HG02884 (cell line): Measurements from ENCODE around the gene NTSR2.

Source experiments
- ATAC-seq: cut with Tn5 transposase; IDR thresholded peaks from one replicate; pipeline ENCODE4 v1.9.1; 2021; ENCODE audit warnings: mild to moderate bottlenecking, moderate library complexity; ENCODE audit not compliant: unreplicated experiment

The NTSR2 gene

DNA sequence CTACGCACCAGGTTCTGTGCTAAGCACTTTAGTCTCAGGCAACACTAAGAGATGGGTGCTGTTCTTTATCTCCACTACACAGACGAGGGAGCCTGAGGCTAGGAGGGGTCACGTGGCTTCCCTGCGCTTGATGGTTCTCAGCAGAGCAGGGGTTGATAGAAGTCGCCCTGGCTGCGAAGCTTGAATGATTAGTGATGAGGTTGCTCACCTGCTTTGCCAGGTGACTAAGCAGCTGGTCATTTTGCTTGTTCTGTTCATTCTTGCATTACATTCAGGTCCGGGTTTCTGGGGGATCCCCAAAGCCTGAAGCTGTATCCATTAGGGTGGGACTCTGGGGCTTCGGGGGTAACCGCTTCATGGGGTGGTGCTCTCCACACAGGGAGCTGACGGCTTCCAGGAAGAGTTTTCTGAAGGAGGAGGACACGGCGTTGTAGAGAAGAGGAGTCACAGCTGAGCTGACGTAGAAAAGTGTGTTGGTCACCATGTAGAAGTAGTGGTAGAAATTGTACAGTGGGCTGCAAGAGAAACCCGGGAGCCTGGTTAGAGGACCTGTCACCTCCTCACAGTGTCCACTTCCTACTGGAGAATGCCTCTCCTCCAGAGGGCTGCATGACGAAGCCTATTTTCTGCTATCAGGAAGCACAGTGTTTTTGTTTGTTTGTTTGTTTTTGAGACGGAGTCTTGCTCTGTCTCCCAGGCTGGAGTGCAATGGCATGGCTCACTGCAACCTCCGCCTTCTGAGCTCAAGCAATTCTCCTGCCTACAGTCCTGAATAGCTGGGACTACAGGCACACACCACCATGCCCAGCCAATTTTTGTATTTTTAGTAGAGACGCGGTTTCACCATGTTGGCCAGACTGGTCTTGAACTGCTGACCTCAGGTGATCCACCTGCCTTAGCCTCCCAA is 11.5 kb downstream of the NTSR2 start:
- ATAC-seq, result no peak

DNA sequence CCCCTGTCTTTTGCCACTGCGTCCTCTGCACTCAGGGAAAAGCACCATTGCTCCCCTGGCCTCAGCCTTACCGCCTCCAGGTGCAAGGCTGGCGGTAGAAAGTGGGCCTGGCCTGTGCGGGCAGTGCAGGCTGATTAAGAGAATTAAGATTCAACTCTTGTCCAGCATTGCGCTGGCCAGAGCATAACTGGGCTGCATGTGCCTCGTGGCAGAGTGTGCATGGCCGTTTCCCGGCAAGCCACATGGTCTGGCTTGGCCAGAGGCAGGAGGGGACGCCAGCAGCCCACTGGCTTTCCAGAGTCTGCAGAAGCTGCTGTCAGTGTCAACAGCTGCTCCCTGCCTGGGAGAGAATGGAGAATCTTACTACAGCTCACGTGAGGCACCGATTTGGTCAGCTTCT is 12.3 kb downstream of the NTSR2 start:
- no peak for ATAC-seq

DNA sequence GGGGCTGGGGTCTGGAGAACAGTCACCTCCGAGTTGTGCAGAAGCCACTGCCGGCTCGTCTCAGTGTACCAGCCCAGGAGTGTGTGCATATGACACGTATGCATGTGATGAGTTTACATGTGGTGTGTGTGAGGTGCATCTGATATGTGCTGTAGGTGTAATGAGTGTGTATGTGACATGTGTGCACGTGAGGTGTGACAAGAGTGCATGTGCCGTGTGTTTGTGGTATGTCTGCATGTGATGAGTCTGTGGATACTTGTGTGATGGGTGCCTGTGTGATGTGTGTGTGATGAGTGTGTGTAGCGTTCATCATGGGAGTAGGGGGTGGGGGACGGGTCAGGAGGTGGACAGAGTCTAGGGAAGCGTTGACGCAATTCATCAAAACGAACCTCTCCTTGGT is 12.8 kb downstream of the NTSR2 start:
- no peak for ATAC-seq

DNA sequence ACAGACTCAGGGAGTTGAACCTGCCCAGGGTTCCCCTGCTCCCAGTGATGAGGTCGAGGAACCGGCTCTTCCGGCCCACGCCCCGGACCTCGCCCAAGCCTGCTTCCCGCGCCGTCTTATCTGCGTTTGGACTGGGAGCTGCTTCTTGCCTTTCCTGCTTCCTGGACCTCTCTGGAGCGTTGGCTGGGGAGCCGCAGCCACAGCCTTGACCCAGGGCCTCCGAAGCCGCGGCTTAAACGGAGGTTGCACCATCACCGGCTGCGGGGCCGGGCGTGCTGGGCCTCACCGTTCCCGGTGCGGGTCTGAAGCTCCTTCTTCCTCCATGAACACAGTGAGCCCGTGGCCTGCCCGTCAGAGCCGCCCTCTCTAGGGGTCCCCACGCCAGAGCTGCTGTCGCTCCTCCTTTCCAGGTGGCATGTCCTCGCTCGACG is 13.3 kb downstream of the NTSR2 start:
- no peak for ATAC-seq

DNA sequence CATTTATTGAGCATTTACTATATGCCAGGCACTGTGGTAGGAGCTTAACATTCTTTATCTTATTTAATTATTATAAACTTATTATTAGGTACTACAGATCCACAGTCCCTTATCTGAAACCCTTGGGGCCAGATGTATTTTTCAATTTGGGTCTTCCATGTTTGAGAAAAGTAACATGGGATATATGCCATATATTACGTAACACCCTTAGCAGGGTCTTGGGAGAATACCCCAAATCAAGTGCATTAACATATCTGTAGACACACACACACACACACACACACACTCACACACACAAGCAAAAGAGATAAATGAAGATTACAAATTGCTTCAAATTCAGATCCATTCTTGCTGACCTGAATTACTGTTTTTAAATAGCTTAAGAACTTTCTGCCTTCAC is 13.7 kb downstream of the NTSR2 start:
- ATAC-seq, result no peak

DNA sequence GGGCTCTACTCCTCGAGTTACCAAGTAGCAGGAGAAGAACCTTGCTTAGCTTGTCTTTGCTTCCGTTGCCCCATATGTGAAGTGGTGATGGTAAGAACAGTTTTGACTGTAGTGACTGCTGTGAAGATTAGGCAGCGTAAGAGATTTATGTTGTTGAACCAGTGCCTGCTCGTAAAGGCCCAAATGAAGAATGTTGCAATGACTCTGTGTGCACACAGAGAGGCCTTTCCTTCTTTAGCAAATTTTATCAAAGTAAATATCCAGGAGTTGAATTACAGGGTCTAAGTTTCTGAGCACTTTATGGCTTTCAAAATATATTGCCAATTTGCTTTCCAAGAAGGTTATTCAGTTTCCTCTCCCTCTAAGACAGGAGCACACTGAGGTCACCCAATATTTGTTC is 14.5 kb downstream of the NTSR2 start:
- ATAC-seq, result no peak

DNA sequence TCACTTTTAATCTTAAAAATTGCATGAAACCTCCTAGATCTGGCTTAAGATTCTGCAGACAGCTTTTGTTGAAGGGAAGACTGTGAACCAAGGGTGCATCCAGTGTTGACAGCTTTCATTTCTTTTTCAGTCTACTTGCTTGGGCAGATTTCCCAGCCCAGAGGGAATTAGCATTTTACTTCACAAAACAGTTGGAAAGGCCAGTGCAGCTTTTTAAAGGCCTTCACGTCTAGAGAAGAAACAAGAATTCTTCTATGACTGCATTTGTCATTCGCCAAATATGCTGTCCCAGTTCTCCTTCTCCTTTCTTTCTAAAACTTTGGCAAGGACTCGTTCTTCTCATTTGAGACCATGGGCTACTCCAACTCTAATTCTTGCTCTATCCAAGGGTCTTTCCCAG is 17.4 kb downstream of the NTSR2 start:
- ATAC-seq, result no peak

DNA sequence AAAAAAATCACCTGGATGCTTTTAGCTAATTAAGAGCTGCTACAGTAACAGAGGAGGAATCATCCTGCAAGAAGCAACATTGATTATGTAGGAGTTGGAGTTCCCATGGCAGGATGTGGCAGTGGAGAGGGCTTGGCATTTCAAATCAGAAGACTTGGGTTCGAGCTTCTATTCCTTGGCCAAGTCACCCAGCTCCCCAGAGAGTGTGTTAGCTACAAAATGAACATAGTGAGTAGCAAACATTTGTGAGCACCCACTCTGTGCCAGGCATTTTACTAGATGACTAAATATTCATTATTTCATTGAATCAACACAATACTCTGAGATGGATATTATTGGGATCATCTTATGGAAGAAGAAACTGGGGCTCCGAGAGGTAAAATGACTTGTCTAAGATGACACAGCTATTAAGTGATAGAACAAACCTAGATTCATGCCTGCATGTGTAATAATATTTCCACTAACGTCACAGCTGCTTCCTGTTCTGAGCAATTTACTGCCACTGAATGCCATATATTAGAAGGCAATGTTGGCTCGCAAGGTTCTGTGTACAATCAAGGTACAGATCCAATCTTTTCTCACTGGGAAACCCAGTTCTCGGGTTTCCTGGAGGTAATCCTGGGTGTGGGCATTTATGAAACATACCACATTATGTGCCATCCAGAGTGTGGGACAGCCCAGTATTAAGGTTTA is 18.0 kb downstream of the NTSR2 start:
- no peak for ATAC-seq

DNA sequence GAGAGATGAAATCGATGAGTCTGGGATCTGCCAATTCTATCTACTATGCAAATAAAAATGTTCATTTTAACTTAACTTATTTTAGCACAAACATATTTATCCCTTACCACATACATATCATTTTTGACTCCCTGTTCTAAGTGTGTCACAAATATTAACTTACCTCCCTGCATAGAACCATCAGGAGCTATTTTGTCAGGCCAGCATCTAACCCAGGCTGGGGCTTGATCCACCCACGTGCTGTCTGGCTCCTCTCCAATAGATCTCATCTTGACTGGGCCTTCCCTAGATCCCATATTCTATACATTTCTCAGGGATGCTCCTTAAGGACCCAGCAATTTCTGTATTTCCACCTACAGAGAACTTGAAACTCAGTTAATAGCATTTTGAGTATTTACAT is 20.9 kb downstream of the NTSR2 start:
- ATAC-seq, result no peak

DNA sequence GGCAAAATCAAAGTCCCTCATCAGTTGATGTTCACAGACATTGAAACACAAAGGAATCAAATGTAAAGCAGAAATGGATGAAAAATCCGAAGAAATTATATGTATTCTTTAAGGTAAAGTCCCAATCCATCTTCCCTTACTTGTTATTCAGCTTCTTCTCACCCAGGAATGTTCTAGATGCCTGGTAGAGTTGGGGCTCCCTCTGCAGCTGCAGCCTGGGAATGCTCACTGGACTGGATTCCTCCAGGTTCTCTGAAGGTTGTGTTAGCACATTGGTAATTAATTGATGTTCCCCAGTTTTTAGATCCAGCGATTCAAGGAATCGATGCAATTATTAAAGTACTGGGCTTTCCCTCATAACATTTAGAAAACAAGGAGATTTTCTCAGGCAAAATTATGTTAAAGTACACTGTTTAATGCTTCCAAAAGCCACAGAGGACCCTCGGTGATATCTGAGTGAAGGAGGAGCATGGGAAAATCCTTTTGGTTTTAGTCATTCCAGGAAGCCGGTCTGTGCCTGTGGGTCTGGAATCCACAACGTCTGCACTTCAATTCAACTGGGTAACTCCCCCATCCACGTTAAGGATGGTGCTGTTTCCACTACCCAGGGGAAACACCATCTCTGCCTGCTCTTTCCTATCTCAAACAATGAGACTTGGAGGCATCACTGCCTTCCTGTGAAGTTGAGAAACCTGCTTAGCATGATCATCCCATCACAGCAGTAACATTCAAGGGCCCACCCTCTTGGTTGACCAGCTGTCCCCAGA is 22.0 kb downstream of the NTSR2 start:
- ATAC-seq, result no peak

DNA sequence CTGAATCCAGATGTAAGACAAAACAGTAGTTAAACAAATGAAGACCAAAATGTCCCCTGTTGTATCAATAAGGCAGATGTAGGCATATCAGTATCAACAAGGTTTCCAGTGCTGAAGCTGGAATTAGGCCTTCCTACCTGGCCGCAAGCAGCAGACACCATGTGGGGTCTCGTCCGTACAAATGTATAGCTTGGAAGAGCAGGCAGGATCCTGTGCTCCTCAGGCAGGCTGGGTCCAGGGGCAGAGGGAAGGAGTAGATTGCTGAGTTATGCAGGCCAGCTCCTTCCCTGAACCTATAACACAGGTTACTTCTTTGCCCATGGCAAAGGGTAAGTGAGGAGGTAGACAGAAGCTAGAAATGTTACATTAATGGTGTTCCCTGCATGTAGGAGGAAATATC is 23.5 kb downstream of the NTSR2 start:
- ATAC-seq, result no peak

DNA sequence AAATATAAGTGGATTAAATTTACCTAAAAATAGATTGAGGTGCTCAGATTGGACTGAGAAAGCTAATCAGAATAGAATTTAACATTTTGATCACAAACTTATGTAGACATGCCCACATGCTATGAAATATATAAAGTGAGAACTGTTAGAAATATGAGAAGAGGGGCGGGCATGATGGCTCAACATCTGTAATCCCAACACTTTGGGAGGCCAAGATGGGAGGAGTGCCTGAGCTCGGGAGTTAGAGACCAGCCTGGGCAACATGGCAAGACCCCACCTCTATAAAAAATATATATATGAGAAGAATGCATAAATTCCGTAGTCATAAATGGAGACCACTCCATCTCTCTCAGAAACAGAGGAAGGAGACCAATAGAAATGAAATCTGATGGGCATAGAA is 25.7 kb downstream of the NTSR2 start:
- ATAC-seq, result no peak

DNA sequence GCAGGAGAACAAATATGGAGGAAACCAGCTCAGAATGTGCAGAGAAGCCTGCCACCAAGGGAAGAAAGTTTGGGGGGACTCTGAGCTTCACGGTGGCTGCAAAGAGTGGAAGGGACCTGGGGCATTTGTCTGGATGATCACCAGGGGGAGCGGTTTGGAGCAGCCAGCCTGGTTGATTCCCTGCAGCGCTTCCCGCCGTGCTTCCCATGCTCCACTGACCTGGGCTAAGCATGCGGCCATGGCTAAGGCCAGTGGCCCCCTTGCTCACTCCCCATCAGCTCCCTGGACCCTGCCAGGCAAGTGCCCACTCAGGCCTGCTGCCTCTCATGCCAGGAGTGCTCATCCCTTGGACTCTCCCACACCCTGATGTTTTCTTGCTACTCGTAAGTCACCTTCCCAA is 27.0 kb downstream of the NTSR2 start:
- ATAC-seq, result no peak

DNA sequence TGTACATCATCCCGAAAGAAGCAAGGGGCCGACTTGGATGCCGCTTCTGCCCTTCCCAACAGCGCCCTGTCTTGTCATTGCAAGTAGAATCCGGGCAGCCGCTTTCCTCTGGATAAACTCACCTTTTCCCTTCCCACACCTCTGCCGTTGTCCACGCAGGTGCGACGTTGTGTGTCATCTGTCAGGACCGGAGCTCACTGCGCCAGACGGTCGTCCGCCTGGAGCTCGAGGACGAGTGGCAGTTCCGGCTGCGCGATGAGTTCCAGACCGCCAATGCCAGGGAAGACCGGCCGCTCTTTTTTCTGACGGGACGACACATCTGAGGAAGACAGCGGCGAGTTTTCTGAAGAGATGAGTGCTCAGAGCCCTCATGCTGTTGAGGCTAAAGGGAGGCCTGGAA is 29.9 kb downstream of the NTSR2 start:
- ATAC-seq, result no peak

DNA sequence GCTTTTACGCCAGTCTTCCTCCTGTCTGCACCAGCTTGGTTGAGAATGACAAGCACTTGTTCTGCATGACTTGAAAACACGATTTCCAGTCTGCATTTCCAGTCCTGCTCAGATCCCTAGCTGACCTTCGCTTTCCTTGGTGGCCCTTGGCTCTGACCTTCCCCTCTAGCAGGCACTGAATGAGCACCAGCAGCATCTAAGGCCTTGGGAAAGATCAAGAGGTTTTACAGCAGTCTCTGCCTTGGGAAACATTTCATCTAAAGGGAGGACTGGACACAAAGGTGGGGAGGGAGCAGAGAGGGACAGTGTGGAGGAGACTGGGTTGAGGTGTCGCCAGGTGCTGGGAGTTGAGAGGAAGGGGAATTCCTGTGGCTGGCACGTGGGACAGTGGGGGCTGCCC is 30.5 kb downstream of the NTSR2 start:
- no peak for ATAC-seq

DNA sequence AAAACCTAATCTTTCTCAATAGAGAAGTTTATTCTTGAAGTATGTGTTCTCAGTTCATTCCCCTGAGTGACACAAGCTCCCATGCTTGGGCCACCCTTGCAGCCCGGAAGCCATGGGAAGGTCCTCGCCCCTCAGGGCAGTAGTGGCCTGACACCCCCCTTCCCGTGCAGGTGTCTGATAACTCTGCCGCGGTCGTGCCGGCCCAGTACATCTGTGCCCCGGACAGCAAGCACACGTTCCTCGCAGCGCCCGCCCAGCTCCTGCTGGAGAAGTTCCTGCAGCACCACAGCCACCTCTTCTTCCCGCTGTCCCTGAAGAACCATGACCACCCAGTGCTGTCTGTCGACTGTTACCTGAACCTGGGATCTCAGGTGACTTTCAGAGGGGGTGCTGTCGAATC is 32.4 kb downstream of the NTSR2 start:
- ATAC-seq, result no peak

DNA sequence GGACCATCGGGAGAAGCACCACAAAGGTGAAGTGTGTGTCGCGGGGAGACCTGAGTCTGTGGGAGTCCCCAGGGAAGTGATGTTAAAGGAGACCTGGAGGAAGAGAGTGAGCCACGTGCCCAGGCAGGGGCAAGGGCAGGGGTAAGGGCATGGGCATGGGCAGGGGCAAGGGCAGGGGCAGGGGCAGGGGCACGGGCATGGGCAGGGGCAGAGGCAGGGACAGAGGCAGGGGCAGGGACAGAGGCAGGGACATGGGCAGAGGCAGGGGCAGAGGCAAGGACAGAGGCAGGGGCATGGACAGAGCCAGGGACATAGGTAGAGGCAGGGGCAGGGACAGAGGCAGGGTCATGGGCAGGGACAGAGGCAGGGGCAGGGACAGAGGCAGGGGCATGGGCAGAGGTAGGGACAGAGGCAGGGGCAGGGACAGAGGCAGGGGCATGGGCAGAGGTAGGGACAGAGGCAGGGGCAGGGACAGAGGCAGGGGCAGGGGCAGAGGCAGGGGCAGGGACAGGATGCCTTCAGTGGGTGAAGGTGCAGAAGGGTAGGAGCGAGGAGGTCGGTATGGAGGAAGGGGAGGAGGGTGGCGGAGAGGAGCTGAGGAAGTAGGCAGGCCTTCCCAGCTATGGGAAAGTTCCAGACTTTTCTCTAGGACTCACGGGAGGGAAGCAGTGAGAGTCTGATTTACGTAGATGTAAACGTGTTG is 33.3 kb downstream of the NTSR2 start:
- no peak for ATAC-seq

DNA sequence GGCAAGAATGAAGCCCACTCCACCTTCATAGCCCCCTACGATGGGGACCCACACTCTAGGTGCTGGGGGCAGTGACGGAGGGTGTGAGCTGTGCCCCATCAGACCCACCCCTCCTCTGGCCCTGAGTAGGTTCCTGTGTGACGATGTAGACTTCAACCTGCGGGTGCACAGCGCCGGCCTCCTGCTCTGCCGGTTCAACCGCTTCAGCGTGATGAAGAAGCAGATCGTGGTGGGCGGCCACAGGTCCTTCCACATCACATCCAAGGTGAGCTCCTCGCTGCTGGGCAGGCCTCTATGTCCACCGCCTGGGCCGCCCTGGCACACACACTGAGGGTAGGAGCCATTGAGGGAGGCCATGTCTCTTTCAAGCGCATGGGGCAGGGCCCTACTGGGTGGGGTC is 34.9 kb downstream of the NTSR2 start:
- ATAC-seq, result no peak

DNA sequence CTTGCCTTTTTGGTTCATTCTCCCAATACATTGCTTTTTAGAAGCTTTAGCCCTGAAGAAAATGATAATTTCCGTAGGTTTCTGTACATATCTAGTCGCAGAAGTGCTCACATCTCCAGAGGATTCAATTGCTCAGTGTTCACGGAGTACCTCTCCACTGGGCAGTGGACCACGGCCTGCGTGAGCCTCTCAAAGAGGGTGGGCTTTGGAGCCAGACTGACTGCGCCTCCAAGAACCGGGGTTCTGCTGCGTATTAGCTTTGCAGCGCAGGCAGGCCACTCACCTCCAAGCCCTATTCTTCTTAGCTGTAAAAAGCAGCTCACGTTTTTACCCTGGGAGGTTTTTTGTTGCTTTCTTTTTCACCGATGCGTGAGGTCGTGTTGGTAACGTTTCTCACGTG is 35.4 kb downstream of the NTSR2 start:
- no peak for ATAC-seq

DNA sequence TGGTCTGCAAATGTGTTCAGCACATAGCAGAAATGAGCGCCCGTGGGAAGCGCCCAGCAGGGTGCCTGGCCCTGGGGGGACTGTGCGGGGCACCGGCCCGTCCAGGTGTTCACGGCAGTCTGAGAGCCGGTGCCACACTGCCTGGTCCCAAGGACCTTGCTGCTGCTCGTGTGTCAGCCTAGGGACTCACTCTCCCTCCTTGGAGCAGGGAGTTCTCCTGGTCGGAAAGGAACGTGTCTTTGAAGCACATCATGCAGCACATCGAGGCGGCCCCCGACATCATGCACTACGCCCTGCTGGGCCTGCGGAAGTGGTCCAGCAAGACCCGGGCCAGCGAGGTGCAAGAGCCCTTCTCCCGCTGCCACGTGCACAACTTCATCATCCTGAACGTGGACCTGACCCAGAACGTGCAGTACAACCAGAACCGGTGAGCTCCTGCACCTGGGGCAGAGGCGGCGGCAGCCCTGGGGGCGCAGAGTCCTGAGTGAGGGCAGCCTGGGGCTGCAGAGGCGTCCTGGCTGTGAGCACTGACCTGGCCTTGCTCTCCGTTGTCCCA is 36.0 kb downstream of the NTSR2 start:
- ATAC-seq, result no peak

DNA sequence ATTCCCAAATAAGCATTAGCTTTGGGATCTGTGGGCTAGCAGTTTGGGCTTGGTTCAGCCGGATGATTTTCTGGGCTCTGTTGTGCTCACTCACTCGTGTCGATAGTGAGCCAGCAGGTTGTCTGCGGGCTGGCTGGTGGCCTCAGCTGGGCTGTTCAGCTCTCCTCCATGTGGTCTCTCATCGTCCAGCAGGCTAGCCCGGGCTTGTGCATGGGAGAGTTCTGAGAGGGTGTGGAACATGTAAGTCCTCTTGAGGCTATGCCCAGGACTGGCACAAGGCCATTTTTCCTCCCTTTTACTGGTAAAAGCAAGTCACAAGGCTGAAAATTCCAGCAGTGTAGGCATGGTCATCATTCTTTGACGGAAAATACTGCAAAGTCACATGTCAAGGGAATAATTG is 38.5 kb downstream of the NTSR2 start:
- ATAC-seq, result no peak
